ENCODE results near the gene ITGA7. TPM values are rescaled to one million over a fixed set of nuclear protein-coding genes. Genes with fewer than 3 reads are reported as not detected.
A peak's percentile ranks its signal among the peaks of the same experiment; 100 is the strongest.

Gene ITGA7
- total and polyA plus RNA-seq, 2 experiments from 2014 or later, result 2.0 to 7.2 TPM

DNA sequence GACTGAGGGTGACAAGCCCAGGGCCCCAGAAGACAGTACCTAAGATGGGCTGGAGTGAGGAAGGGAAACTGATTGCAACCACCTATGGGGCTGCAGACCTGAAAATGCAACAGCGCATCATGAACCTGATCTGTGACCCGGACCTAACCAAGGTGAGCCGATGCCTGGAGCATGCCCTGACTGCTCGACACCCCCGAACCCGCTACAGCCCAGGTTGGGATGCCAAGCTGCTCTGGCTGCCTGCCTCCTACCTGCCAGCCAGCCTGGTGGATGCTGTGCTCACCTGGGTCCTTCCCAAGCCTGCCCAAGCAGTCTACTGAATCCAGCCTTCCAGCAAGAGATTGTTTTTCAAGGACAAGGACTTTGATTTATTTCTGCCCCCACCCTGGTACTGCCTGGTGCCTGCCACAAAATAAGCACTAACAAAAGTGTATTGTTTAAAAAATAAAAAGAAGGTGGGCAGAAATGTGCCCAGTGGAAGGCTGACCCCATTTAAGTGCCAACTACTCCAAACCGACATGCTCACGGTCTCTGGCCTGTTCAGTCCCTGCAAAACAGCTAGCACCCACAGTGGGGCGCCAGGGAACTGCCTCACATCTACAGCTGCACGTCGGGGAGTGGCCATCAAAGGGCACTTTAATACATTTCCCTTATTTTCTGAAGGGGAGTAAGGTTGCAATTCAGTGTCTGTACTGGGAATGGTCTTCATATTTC lies 16.7 kb upstream of the ITGA7 start:
- H3F3A ChIP-seq (ENCODE audit: insufficient read depth), result peaks cover 74% of the 10 kb centered on the region
- no peak for TF ChIP-seq EZH2phosphoT487 (IDR thresholded peaks at IDR 0.05; ENCODE audit: insufficient read depth, low read depth)
- no peak for TF ChIP-seq EZH2 (IDR thresholded peaks at IDR 0.05; ENCODE audit: insufficient read depth, poor library complexity, severe bottlenecking)
- no peak overlapping the region for H2AFZ ChIP-seq
- no peaks in the 10 kb centered on the region for H3K9me2 ChIP-seq (ENCODE audit: insufficient read depth)
- DNase-seq, result peak; percentile 86
- H3K4me3 ChIP-seq, result no peak overlapping the region
- H4K20me1 ChIP-seq (ENCODE audit: insufficient read depth), result 0 out of 2 replicates have a peak, but pooled peaks cover 3% of the 10 kb centered on the region
- H3K27ac ChIP-seq, result peak overlapping the region; percentile 27; the same call in 1 of the 2 replicates
- H3K9ac ChIP-seq, result peak overlapping the region; percentile 19
- H3K4me1 ChIP-seq (ENCODE audit: insufficient read depth), result peaks cover 46% of the 10 kb centered on the region
- WGBS, 2 experiments (ENCODE audit: low coverage in 1 of 2, low lambda C conversion rate in 2 of 2, missing lambda C conversion rate in 2 of 2), result 44 to 54% methylated on average over 11 of the region's 11 CpGs
- no peaks in the 10 kb centered on the region for H3K9me3 ChIP-seq (ENCODE audit: low read depth)
- in situ Hi-C loops (cut with MboI), result no loop called here
- peaks cover 36% of the 10 kb centered on the region for H3K36me3 ChIP-seq (ENCODE audit: low read depth)
- no peaks in the 10 kb centered on the region for H3K27me3 ChIP-seq (replicated peaks; ENCODE audit: insufficient read depth)
- peaks cover 32% of the 10 kb centered on the region for H3K79me2 ChIP-seq (ENCODE audit: insufficient read depth)
- no peak overlapping the region for H3K4me2 ChIP-seq (ENCODE audit: unreplicated experiment)

DNA sequence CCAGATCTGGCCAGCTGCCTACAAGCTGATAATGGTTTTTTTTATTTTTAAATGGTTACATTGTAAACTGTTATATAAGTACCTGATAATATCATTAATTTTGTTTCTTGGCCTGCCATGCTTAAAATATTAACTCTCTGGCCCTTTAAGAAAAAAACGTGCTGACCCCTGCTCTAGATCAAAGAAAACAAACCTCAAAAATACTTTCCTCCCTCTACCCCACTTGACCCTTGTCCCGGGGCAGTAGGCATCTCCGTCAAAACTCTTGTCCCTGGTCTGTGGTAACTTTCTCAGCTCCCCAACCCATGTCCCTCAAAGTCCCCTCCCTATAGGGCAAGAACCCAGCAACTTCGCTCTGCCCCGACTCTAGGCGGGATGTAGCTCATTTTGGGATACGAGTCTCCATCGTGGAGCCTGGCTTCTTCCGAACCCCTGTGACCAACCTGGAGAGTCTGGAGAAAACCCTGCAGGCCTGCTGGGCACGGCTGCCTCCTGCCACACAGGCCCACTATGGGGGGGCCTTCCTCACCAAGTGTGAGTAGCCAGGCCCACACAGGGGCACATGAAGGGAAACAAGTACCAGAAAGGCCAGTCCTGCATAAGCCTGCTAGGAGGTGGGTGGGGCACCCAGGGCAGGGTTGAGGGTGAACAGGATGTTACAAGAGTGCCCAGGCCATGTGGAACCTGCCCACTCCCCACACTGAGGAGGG lies 16.0 kb upstream of the ITGA7 start:
- WGBS, 2 experiments (ENCODE audit: low coverage in 1 of 2, low lambda C conversion rate in 2 of 2, missing lambda C conversion rate in 2 of 2), result 38 to 45% methylated on average over 10 of the region's 10 CpGs
- in situ Hi-C loops (cut with MboI), result no loop called here
- peaks cover 32% of the 10 kb centered on the region for H3K79me2 ChIP-seq (ENCODE audit: insufficient read depth)
- DNase-seq, result peak; percentile 23
- H3K4me2 ChIP-seq (ENCODE audit: unreplicated experiment), result no peak overlapping the region
- no peak overlapping the region for H2AFZ ChIP-seq
- H4K20me1 ChIP-seq (ENCODE audit: insufficient read depth), result 0 out of 2 replicates have a peak, but pooled peaks cover 3% of the 10 kb centered on the region
- peak overlapping the region; percentile 27 for H3K27ac ChIP-seq
- peaks cover 79% of the 10 kb centered on the region for H3F3A ChIP-seq (ENCODE audit: insufficient read depth)
- peaks cover 53% of the 10 kb centered on the region for H3K4me1 ChIP-seq (ENCODE audit: insufficient read depth)
- no peaks in the 10 kb centered on the region for H3K27me3 ChIP-seq (replicated peaks; ENCODE audit: insufficient read depth)
- no peak for TF ChIP-seq EZH2phosphoT487 (IDR thresholded peaks at IDR 0.05; ENCODE audit: insufficient read depth, low read depth)
- TF ChIP-seq EZH2 (IDR thresholded peaks at IDR 0.05; ENCODE audit: insufficient read depth, poor library complexity, severe bottlenecking), result no peak
- no peak overlapping the region for H3K4me3 ChIP-seq
- H3K9me3 ChIP-seq (ENCODE audit: low read depth), result no peaks in the 10 kb centered on the region
- no peaks in the 10 kb centered on the region for H3K9me2 ChIP-seq (ENCODE audit: insufficient read depth)
- peak overlapping the region; percentile 19; the same call in 1 of the 2 replicates for H3K9ac ChIP-seq
- peaks cover 36% of the 10 kb centered on the region for H3K36me3 ChIP-seq (ENCODE audit: low read depth)

DNA sequence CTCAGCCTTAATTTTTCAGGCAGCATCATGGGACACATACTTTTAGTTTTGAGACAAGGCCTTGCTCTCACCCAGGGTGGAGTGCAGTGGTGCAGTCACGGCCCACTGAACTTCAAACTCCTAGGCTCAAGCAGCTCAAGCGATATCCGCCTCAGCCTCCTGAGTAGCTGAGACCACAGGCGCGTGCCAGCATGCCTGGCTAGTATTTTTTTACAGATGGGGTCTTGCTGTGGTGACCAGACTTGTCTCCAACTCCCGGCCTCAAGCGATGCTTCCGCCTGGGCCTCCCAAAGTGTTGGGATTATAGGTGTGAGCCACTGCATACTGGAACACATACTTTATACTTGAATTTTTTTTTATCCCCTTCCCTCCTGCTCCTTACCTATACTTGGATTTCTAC lies 15.2 kb upstream of the ITGA7 start:
- H3K27me3 ChIP-seq (replicated peaks; ENCODE audit: insufficient read depth), result no peaks in the 10 kb centered on the region
- H3K4me2 ChIP-seq (ENCODE audit: unreplicated experiment), result no peak overlapping the region
- H4K20me1 ChIP-seq (ENCODE audit: insufficient read depth), result 0 out of 2 replicates have a peak, but pooled peaks cover 3% of the 10 kb centered on the region
- H3K4me3 ChIP-seq, result no peak overlapping the region
- H3F3A ChIP-seq (ENCODE audit: insufficient read depth), result peaks cover 86% of the 10 kb centered on the region
- H2AFZ ChIP-seq, result no peak overlapping the region
- peak overlapping the region; percentile 27; the same call in 1 of the 2 replicates for H3K27ac ChIP-seq
- peak; percentile 5 for DNase-seq
- H3K9ac ChIP-seq, result no peak overlapping the region
- no peaks in the 10 kb centered on the region for H3K9me2 ChIP-seq (ENCODE audit: insufficient read depth)
- peaks cover 26% of the 10 kb centered on the region for H3K79me2 ChIP-seq (ENCODE audit: insufficient read depth)
- in situ Hi-C loops (cut with MboI), result no loop called here
- H3K4me1 ChIP-seq (ENCODE audit: insufficient read depth), result peaks cover 60% of the 10 kb centered on the region
- TF ChIP-seq EZH2 (IDR thresholded peaks at IDR 0.05; ENCODE audit: insufficient read depth, poor library complexity, severe bottlenecking) (no peak), EZH2phosphoT487 (IDR thresholded peaks at IDR 0.05; ENCODE audit: insufficient read depth, low read depth) (no peak)
- peaks cover 36% of the 10 kb centered on the region for H3K36me3 ChIP-seq (ENCODE audit: low read depth)
- no peaks in the 10 kb centered on the region for H3K9me3 ChIP-seq (ENCODE audit: low read depth)
- WGBS, 2 experiments (ENCODE audit: low coverage in 1 of 2, low lambda C conversion rate in 2 of 2, missing lambda C conversion rate in 2 of 2), result 96 to 97% methylated on average over 8 of the region's 8 CpGs

DNA sequence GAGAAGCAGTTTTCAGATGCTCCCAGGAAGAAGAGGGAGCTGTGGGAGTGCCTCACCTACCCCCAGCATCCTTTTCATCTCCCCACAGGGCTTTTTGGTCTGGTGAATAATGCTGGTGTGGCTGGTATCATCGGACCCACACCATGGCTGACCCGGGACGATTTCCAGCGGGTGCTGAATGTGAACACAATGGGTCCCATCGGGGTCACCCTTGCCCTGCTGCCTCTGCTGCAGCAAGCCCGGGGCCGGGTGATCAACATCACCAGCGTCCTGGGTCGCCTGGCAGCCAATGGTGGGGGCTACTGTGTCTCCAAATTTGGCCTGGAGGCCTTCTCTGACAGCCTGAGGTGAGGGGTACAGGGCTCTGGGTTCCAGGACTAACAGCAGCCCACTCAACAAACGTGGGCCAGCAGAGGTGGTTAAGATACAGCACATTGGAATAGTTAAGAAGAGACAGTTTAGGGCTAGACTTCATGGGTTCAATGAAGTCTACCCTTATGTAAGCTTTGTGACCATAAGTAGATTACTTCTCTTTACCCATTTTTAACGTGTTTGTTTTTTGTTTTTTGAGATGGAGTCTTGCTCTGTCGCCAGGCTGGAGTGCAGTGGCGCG lies 14.0 kb upstream of the ITGA7 start:
- no peaks in the 10 kb centered on the region for H4K20me1 ChIP-seq (ENCODE audit: insufficient read depth)
- H3K27me3 ChIP-seq (replicated peaks; ENCODE audit: insufficient read depth), result no peaks in the 10 kb centered on the region
- H3K79me2 ChIP-seq (ENCODE audit: insufficient read depth), result peaks cover 16% of the 10 kb centered on the region
- H3K9me3 ChIP-seq (ENCODE audit: low read depth), result no peaks in the 10 kb centered on the region
- H3F3A ChIP-seq (ENCODE audit: insufficient read depth), result peaks cover 92% of the 10 kb centered on the region
- H3K36me3 ChIP-seq (ENCODE audit: low read depth), result peaks cover 32% of the 10 kb centered on the region
- peaks cover 70% of the 10 kb centered on the region for H3K4me1 ChIP-seq (ENCODE audit: insufficient read depth)
- peak; percentile 29 for DNase-seq
- H3K4me2 ChIP-seq (ENCODE audit: unreplicated experiment), result peak overlapping the region; percentile 90
- no peaks in the 10 kb centered on the region for H3K9me2 ChIP-seq (ENCODE audit: insufficient read depth)
- peak overlapping the region; percentile 65 for H3K4me3 ChIP-seq
- WGBS, 2 experiments (ENCODE audit: low coverage in 1 of 2, low lambda C conversion rate in 2 of 2, missing lambda C conversion rate in 2 of 2), result 55% methylated on average over 14 of the region's 14 CpGs
- in situ Hi-C loops (cut with MboI), result no loop called here
- H3K27ac ChIP-seq, result peak overlapping the region; percentile 81
- H3K9ac ChIP-seq, result 0 out of 2 replicates have a peak overlapping the region, but pooled peaks have one; percentile 5
- H2AFZ ChIP-seq, result no peak overlapping the region
- TF ChIP-seq EZH2 (IDR thresholded peaks at IDR 0.05; ENCODE audit: insufficient read depth, poor library complexity, severe bottlenecking) (no peak), EZH2phosphoT487 (IDR thresholded peaks at IDR 0.05; ENCODE audit: insufficient read depth, low read depth) (no peak)

All from GM23248 (cell line).